Stimulated activated CD8-positive, alpha-beta memory T cell treated with anti-CD3 and anti-CD28 coated beads, Interleukin-12 subunit alpha, Interleukin-12 subunit beta, amount 100 ng/mL, for 1 hour (primary cell): ENCODE data around the gene CMTR1.
A peak's percentile ranks its signal among the peaks of the same experiment; 100 is the strongest.

Experiments used
- DNase-seq: peaks from one replicate; pipeline ENCODE4 v3.0.0-alpha.2; 2020; ENCODE audit warnings: low read depth

The CMTR1 gene

GRCh38 chr6:37512400-37513011, 79.5 kb downstream of the CMTR1 start:
- no peak for DNase-seq

GRCh38 chr6:37513155-37513554, 80.1 kb downstream of the CMTR1 start:
- DNase-seq, result no peak

- no peak for DNase-seq
Measured at GRCh38 chr6:37513576-37513975, 80.6 kb downstream of the CMTR1 start.

GRCh38 chr6:37514321-37514771, 81.3 kb downstream of the CMTR1 start:
- no peak for DNase-seq

- no peak for DNase-seq
Measured at GRCh38 chr6:37514837-37515236, 81.8 kb downstream of the CMTR1 start.

GRCh38 chr6:37515712-37516075, 82.7 kb downstream of the CMTR1 start:
- no peak for DNase-seq

- peak; percentile 69 for DNase-seq
Measured at GRCh38 chr6:37516076-37516919, 83.3 kb downstream of the CMTR1 start.

- no peak for DNase-seq
Measured at GRCh38 chr6:37516920-37517405, 83.9 kb downstream of the CMTR1 start.

GRCh38 chr6:37517411-37517812, 84.4 kb downstream of the CMTR1 start:
- peak; percentile 58 for DNase-seq

GRCh38 chr6:37518116-37518515, 85.1 kb downstream of the CMTR1 start:
- no peak for DNase-seq

- no peak for DNase-seq
Measured at GRCh38 chr6:37519461-37519860, 86.4 kb downstream of the CMTR1 start.

GRCh38 chr6:37520926-37521325, 87.9 kb downstream of the CMTR1 start:
- no peak for DNase-seq

- DNase-seq, result no peak
Measured at GRCh38 chr6:37521674-37522073, 88.7 kb downstream of the CMTR1 start.

GRCh38 chr6:37522836-37523235, 89.8 kb downstream of the CMTR1 start:
- DNase-seq, result no peak

GRCh38 chr6:37523412-37523811, 90.4 kb downstream of the CMTR1 start:
- no peak for DNase-seq

- no peak for DNase-seq
Measured at GRCh38 chr6:37524025-37524969, 91.3 kb downstream of the CMTR1 start.

GRCh38 chr6:37524970-37525318, 91.9 kb downstream of the CMTR1 start:
- DNase-seq, result no peak

- DNase-seq, result no peak
Measured at GRCh38 chr6:37525460-37526357, 92.7 kb downstream of the CMTR1 start.

GRCh38 chr6:37528541-37528940, 95.5 kb downstream of the CMTR1 start:
- DNase-seq, result no peak

GRCh38 chr6:37530297-37530696, 97.3 kb downstream of the CMTR1 start:
- no peak for DNase-seq

- no peak for DNase-seq
Measured at GRCh38 chr6:37531026-37531425, 98.0 kb downstream of the CMTR1 start.
